PC-9 (cell line): ENCODE measurements around the gene CNTNAP2.

Experiments used
- EZH2 ChIP-seq: fragments of 200-600 bp; sonication (generic); IDR thresholded peaks from 2 replicates; pipeline ENCODE4 v1.8.0; 2017; ENCODE audit warnings: antibody characterized with exemption, low read depth
- TF ChIP-seq, protein P1 (sequence below): fragments of 200-600 bp; sonication (generic); conservative IDR thresholded peaks from 2 replicates; pipeline ENCODE4 v1.6.1; 2017; ENCODE audit warnings: mixed run types, antibody characterized with exemption, mild to moderate bottlenecking, moderate library complexity

DNA sequence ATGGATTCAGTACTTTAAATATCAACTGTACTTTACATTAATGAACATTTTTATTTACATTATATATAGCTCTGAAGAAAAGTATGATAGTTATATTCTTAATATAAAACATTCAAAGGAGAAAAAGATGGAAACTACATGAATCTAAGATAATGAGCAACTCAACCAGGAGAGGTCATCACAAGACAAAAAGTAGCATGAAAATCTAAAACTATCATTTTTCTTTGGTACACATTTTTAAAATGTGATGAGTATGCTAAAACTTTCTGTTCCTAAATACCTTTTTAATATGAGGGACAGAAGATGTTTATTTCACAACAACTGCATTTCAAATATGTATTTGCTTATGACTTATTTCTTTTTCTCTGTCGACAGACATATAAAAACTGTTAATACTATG, 2.4 kb downstream of the CNTNAP2 start:
- TF ChIP-seq EZH2: no peak
- TF ChIP-seq, protein P1, sequence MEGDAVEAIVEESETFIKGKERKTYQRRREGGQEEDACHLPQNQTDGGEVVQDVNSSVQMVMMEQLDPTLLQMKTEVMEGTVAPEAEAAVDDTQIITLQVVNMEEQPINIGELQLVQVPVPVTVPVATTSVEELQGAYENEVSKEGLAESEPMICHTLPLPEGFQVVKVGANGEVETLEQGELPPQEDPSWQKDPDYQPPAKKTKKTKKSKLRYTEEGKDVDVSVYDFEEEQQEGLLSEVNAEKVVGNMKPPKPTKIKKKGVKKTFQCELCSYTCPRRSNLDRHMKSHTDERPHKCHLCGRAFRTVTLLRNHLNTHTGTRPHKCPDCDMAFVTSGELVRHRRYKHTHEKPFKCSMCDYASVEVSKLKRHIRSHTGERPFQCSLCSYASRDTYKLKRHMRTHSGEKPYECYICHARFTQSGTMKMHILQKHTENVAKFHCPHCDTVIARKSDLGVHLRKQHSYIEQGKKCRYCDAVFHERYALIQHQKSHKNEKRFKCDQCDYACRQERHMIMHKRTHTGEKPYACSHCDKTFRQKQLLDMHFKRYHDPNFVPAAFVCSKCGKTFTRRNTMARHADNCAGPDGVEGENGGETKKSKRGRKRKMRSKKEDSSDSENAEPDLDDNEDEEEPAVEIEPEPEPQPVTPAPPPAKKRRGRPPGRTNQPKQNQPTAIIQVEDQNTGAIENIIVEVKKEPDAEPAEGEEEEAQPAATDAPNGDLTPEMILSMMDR: no peak; the same call in 1 of the 2 replicates
